GM19328 (cell line): ENCODE data around the gene SCD.

Experiments
- ATAC-seq: cut with Tn5 transposase; IDR thresholded peaks from one replicate; pipeline ENCODE4 v1.9.1; 2021; ENCODE audit warnings: mild to moderate bottlenecking, moderate library complexity; ENCODE audit not compliant: unreplicated experiment

Gene SCD

GRCh38 chr10:100391163-100392002 lies 44.4 kb downstream of the SCD start:
- ATAC-seq, result no peak

DNA sequence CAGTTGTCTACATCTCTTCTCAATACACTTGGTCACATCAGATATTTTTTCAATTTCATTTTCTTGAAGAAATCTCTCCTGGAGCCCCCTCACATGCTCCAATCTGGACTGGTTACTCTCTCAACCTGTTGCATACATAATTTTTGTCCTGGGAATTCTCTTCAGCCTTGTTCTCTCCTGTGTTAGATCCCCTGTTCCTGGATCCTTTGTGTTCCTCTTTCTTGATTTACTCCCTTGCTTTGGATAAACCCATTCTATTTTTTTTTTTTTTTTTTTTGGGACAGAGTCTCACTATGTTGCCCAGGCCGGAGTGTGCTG lies 45.6 kb downstream of the SCD start:
- ATAC-seq, result no peak

DNA sequence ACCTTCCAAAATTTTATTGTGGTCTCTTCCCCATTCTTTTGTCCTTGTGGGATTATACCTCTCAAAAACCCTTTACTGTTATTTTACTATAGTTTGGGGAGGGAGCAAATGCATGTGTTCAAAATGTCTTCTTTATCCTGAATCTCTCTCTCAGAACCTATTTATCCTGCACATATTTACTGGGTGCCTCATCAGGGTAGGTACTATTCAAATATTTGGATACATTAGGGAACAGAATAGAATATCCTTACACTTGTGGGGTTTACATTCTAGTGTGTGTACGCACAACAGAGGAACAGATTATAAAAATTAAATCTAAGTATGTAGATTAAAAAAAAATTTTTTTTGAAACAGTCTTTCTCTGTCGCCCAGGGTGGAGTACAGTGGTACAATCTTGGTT lies 48.6 kb downstream of the SCD start:
- no peak for ATAC-seq

- ATAC-seq, result no peak
These were observed 49.6 kb downstream of the SCD start for GRCh38 chr10:100396605-100397004.

GRCh38 chr10:100401631-100402328 lies 54.7 kb downstream of the SCD start:
- ATAC-seq, result no peak

- ATAC-seq, result no peak
These were observed 56.7 kb downstream of the SCD start for GRCh38 chr10:100403734-100404133.

- ATAC-seq, result no peak
These were observed 66.1 kb downstream of the SCD start for GRCh38 chr10:100413173-100413572.
